ENCODE measurements around the gene ARHGEF1.

Gene ARHGEF1

DNA sequence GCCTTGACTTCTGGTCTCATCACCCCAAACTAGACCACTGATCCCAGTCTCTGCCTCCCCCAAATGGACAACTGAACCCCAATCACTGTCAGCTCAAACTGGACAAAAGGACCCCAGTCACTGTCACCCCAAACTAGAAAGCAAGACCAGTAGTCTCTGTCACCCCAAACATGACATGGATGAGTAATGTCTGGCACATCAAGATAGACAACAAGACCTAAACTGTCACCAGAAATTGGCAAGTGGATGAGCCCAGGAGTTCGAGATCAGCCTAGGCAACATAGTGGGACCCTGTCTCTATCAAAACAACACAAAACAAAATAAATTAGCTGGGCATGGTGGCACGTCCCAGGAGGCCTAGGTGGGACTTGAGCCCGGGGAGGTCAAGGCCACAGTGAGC is 64.1 kb downstream of the ARHGEF1 start:
- TF ChIP-seq, protein P1, sequence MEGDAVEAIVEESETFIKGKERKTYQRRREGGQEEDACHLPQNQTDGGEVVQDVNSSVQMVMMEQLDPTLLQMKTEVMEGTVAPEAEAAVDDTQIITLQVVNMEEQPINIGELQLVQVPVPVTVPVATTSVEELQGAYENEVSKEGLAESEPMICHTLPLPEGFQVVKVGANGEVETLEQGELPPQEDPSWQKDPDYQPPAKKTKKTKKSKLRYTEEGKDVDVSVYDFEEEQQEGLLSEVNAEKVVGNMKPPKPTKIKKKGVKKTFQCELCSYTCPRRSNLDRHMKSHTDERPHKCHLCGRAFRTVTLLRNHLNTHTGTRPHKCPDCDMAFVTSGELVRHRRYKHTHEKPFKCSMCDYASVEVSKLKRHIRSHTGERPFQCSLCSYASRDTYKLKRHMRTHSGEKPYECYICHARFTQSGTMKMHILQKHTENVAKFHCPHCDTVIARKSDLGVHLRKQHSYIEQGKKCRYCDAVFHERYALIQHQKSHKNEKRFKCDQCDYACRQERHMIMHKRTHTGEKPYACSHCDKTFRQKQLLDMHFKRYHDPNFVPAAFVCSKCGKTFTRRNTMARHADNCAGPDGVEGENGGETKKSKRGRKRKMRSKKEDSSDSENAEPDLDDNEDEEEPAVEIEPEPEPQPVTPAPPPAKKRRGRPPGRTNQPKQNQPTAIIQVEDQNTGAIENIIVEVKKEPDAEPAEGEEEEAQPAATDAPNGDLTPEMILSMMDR (IDR thresholded peaks at IDR 0.05; ENCODE audit: low read depth, low read length), result no peak
- no peak for TF ChIP-seq EZH2phosphoT487 (IDR thresholded peaks at IDR 0.05; ENCODE audit: low read depth)
- Histone ChIP-seq H2AFZ (ENCODE audit: low read depth, low read length) (no peak overlapping the region), H3K79me2 (ENCODE audit: low read length) (no peaks in the 10 kb centered on the region), H4K20me1 (ENCODE audit: insufficient read depth, low read length) (no peaks in the 10 kb centered on the region), H3K9ac (ENCODE audit: low read length) (no peak overlapping the region), H3K9me3 (ENCODE audit: insufficient read depth, low read length) (no peaks in the 10 kb centered on the region), H3K27me3 (ENCODE audit: low read depth, low read length) (no peaks in the 10 kb centered on the region), H3K36me3 (replicated peaks; ENCODE audit: low read depth, low read length) (no peaks in the 10 kb centered on the region), H3K27ac (ENCODE audit: low read length) (no peak overlapping the region), H3K4me3 (ENCODE audit: low read length) (no peak overlapping the region), H3K4me1 (ENCODE audit: low read length) (peaks cover 21% of the 10 kb centered on the region), H3K4me2 (ENCODE audit: low read length) (no peak overlapping the region)

DNA sequence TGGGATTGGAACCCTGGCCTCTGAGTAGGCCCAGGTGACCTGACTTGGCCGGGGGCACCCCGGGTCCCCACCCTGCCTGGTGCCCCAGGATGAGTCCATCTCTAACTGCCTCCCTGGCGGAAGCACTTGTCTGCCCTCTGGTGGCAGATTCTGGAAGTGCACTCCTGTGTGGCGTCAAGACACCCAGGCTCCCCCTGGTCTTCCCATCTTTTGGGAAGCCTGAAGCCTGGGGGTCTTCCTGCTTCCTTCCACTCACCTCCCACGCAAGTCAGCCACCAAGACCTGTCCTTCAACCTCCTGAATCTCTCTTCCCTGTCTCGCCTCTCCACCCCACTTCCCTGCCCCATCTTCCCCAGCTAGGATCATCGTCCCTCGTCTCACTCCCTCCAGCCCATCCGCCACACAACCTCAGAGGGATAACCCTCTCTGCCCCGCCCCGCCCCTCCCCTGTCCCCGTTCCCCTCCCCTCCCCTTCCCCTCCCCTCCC is 68.7 kb downstream of the ARHGEF1 start:
- Histone ChIP-seq H3K9me3 (ENCODE audit: insufficient read depth, low read length) (no peaks in the 10 kb centered on the region), H4K20me1 (ENCODE audit: insufficient read depth, low read length) (no peaks in the 10 kb centered on the region), H3K4me2 (ENCODE audit: low read length) (peak overlapping the region; percentile 71), H3K4me3 (ENCODE audit: low read length) (peak overlapping the region; percentile 51; the same call in 1 of the 2 replicates), H3K79me2 (ENCODE audit: low read length) (no peaks in the 10 kb centered on the region), H3K27me3 (ENCODE audit: low read depth, low read length) (no peaks in the 10 kb centered on the region), H3K9ac (ENCODE audit: low read length) (no peak overlapping the region), H3K36me3 (replicated peaks; ENCODE audit: low read depth, low read length) (peaks cover 3% of the 10 kb centered on the region), H3K4me1 (ENCODE audit: low read length) (peaks cover 3% of the 10 kb centered on the region), H2AFZ (ENCODE audit: low read depth, low read length) (peak overlapping the region; percentile 85; the same call in 1 of the 2 replicates), H3K27ac (ENCODE audit: low read length) (no peak overlapping the region)
- TF ChIP-seq, protein P1 (IDR thresholded peaks at IDR 0.05; ENCODE audit: low read depth, low read length), result peak; percentile 98
- no peak for TF ChIP-seq EZH2phosphoT487 (IDR thresholded peaks at IDR 0.05; ENCODE audit: low read depth)

DNA sequence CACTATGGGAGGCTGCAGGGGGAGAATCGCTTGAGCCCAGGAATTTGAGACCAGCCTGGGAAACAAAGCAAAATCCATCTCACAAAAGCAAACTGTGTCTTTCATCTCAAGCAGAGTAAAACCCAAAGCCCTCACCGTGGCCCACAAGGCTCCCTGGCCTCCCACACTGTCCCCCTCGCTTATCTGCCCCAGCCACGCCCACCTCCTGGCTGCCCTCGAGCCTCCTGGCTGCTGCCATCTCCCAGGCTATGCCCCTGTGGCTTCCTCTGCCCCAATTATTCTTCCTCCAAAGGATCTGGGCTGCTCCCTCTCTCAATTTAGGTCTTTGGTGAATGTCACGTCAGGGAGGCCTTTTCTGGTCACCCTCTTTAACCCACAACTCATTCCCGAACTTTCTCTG is 72.5 kb downstream of the ARHGEF1 start:
- no peaks in the 10 kb centered on the region for H3K9me3 ChIP-seq (ENCODE audit: insufficient read depth, low read length)
- H3K4me3 ChIP-seq (ENCODE audit: low read length), result no peak overlapping the region
- H3K9ac ChIP-seq (ENCODE audit: low read length), result no peak overlapping the region
- H2AFZ ChIP-seq (ENCODE audit: low read depth, low read length), result no peak overlapping the region
- peaks cover 3% of the 10 kb centered on the region for H3K36me3 ChIP-seq (replicated peaks; ENCODE audit: low read depth, low read length)
- H4K20me1 ChIP-seq (ENCODE audit: insufficient read depth, low read length), result no peaks in the 10 kb centered on the region
- H3K4me2 ChIP-seq (ENCODE audit: low read length), result no peak overlapping the region
- H3K79me2 ChIP-seq (ENCODE audit: low read length), result no peaks in the 10 kb centered on the region
- no peaks in the 10 kb centered on the region for H3K27me3 ChIP-seq (ENCODE audit: low read depth, low read length)
- no peak overlapping the region for H3K27ac ChIP-seq (ENCODE audit: low read length)
- H3K4me1 ChIP-seq (ENCODE audit: low read length), result peaks cover 15% of the 10 kb centered on the region
- no peak for TF ChIP-seq EZH2phosphoT487 (IDR thresholded peaks at IDR 0.05; ENCODE audit: low read depth)
- TF ChIP-seq, protein P1 (IDR thresholded peaks at IDR 0.05; ENCODE audit: low read depth, low read length), result no peak

DNA sequence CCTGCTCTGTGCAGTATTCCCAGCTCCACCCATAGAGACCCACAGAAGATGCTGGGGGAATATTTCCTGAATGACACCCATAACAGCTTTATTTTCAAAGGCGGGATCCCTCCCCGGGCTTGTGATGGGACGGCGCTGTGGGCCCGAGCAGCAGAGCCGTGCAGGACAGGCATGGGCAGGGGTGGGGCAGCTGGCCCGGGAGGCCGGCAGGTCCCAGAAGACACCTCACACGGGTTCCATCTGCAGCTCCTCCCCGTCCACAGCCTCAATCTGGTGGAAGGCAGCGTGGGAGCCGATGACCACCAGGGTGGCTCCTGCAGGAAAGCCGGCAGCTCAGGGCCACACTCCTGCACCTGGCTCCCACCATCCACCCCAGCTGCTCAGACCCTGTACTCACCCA is 73.6 kb downstream of the ARHGEF1 start:
- Histone ChIP-seq H3K9me3 (ENCODE audit: insufficient read depth, low read length) (no peaks in the 10 kb centered on the region), H3K27me3 (ENCODE audit: low read depth, low read length) (no peaks in the 10 kb centered on the region), H3K27ac (ENCODE audit: low read length) (no peak overlapping the region), H3K79me2 (ENCODE audit: low read length) (no peaks in the 10 kb centered on the region), H4K20me1 (ENCODE audit: insufficient read depth, low read length) (no peaks in the 10 kb centered on the region), H3K9ac (ENCODE audit: low read length) (no peak overlapping the region), H3K4me1 (ENCODE audit: low read length) (peaks cover 12% of the 10 kb centered on the region), H3K36me3 (replicated peaks; ENCODE audit: low read depth, low read length) (peaks cover 3% of the 10 kb centered on the region), H2AFZ (ENCODE audit: low read depth, low read length) (no peak overlapping the region), H3K4me2 (ENCODE audit: low read length) (no peak overlapping the region), H3K4me3 (ENCODE audit: low read length) (no peak overlapping the region)
- TF ChIP-seq, protein P1 (IDR thresholded peaks at IDR 0.05; ENCODE audit: low read depth, low read length), result no peak
- TF ChIP-seq EZH2phosphoT487 (IDR thresholded peaks at IDR 0.05; ENCODE audit: low read depth), result no peak

All from OCI-LY3 (cell line).